Thoracic aorta (tissue), 2 donors: ENCODE data around the gene JADE1. TPM values are rescaled to one million over a fixed set of nuclear protein-coding genes. Genes with fewer than 3 reads are reported as not detected.

ENCODE experiments used
- ATAC-seq: fragments of 150-250 bp; one replicate; pipeline ENCODE4 v1.8.0; 2017; ENCODE audit warnings: low read depth; ENCODE audit not compliant: insufficient number of reproducible peaks, low FRiP score
- DNase-seq: peaks from one replicate; pipeline ENCODE4 v3.0.0-alpha.2; 2020; ENCODE audit warnings: low spot score
- H3K27ac ChIP-seq, 2 donors: fragments of 200-600 bp; sonication (generic); 1 replicate in 1 of 2; 2 replicates in 1 of 2; pipeline ENCODE4 v1.5.1; 2016; ENCODE audit warnings: mild to moderate bottlenecking in 2 of 2, moderate library complexity in 2 of 2
- H3K27me3 ChIP-seq: fragments of 200-600 bp; sonication (generic); replicated peaks from 2 replicates; pipeline ENCODE4 v1.6.0; 2016; ENCODE audit warnings: mild to moderate bottlenecking; ENCODE audit not compliant: insufficient read depth
- H3K36me3 ChIP-seq: fragments of 200-600 bp; sonication (generic); one replicate; pipeline ENCODE4 v1.5.1; 2016
- H3K4me1 ChIP-seq, 2 donors: fragments of 200-600 bp; sonication (generic); 1 replicate in 1 of 2; 2 replicates in 1 of 2; pipeline versions ENCODE4 v1.5.1 to v1.6.0; 2016; ENCODE audit warnings: low read depth in 2 of 2, mild to moderate bottlenecking in 1 of 2; ENCODE audit not compliant: control insufficient read depth in 1 of 2
- H3K4me3 ChIP-seq: fragments of 200-600 bp; sonication (generic); 2 replicates; pipeline ENCODE4 v1.5.1; 2016; ENCODE audit warnings: mild to moderate bottlenecking
- H3K9me3 ChIP-seq: fragments of 200-600 bp; sonication (generic); 2 replicates; pipeline ENCODE4 v1.5.1; 2016
- total RNA-seq, 2 donors: library from RNA; depleted of rRNA; stranded (reverse); fragments of >200 nt; gene quantifications; one replicate each; pipeline versions ENCODE4 v1.1.0 to v1.2.3, GENCODE V29; 2016
- TF ChIP-seq, protein P1 (sequence below): fragments of 200-600 bp; sonication (generic); IDR thresholded peaks from one replicate; pipeline ENCODE4 v1.5.1; 2019; ENCODE audit warnings: antibody characterized with exemption

Gene JADE1
- total RNA-seq, 2 donors from 2014 or later: 23.7 to 63.8 TPM

GRCh38 chr4:128861856-128862518, 52.5 kb downstream of the JADE1 start:
- Histone ChIP-seq H3K4me3 (no peak overlapping the region), H3K27ac (no peak overlapping the region), H3K27me3 (no peaks in the 10 kb centered on the region), H3K4me1 (peaks cover 10 to 31% of the 10 kb centered on the region in 2 donors), H3K9me3 (no peaks in the 10 kb centered on the region), H3K36me3 (peaks cover 36% of the 10 kb centered on the region)
- TF ChIP-seq, protein P1, sequence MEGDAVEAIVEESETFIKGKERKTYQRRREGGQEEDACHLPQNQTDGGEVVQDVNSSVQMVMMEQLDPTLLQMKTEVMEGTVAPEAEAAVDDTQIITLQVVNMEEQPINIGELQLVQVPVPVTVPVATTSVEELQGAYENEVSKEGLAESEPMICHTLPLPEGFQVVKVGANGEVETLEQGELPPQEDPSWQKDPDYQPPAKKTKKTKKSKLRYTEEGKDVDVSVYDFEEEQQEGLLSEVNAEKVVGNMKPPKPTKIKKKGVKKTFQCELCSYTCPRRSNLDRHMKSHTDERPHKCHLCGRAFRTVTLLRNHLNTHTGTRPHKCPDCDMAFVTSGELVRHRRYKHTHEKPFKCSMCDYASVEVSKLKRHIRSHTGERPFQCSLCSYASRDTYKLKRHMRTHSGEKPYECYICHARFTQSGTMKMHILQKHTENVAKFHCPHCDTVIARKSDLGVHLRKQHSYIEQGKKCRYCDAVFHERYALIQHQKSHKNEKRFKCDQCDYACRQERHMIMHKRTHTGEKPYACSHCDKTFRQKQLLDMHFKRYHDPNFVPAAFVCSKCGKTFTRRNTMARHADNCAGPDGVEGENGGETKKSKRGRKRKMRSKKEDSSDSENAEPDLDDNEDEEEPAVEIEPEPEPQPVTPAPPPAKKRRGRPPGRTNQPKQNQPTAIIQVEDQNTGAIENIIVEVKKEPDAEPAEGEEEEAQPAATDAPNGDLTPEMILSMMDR: no peak
- ATAC-seq (no peak), DNase-seq (no peak)

GRCh38 chr4:128862608-128863311, 53.3 kb downstream of the JADE1 start:
- Histone ChIP-seq H3K9me3 (no peaks in the 10 kb centered on the region), H3K36me3 (peaks cover 34% of the 10 kb centered on the region), H3K4me1 (peaks cover 10 to 31% of the 10 kb centered on the region in 2 donors), H3K4me3 (no peak overlapping the region), H3K27me3 (no peaks in the 10 kb centered on the region), H3K27ac (peak overlapping the region; percentile 24 to 25)
- TF ChIP-seq, protein P1: no peak
- no peak for ATAC-seq
- no peak for DNase-seq

DNA sequence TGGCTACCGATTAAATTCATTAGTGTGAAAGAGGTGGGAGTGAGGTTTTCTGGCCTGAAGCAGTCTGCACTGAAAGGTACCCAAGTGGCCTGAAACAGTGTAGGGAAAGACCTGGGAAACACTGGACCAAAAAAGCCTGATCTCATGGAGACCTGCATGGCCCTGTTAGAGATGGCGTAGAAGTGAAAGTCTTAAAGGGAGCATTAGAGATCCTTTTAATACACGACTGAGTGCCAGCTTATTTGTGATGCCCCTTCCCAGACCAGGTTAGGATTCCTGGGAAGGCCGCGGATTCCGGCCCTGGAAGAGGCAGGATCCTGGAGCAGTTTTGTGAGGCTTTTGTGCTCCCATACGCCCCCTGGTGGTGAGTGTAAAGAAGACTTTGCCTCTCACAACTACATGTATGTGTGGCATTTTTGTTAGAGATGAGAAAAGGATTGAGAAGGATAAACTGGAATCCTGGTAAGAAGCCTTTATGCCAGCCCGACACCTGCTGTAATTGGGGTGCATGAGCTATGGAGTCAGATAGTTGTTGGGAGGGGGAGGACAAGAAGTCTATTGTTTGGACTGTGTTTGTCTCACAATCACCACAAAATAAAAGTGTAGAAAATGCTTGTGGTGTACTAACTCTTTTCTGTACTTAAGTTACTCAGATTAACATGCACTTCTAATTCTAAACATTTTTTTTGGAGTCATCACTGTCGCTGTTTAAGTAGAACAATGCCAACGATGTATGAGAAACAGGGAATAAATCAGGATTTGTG, 54.0 kb downstream of the JADE1 start:
- peak overlapping the region; percentile 24 to 25 for H3K27ac ChIP-seq
- H3K9me3 ChIP-seq: no peaks in the 10 kb centered on the region
- H3K36me3 ChIP-seq: peaks cover 35% of the 10 kb centered on the region
- peak; percentile 59 for ATAC-seq
- TF ChIP-seq, protein P1: peak; percentile 94
- no peak overlapping the region for H3K4me3 ChIP-seq
- no peak for DNase-seq
- peaks cover 10 to 24% of the 10 kb centered on the region in 2 donors for H3K4me1 ChIP-seq
- H3K27me3 ChIP-seq: no peaks in the 10 kb centered on the region

DNA sequence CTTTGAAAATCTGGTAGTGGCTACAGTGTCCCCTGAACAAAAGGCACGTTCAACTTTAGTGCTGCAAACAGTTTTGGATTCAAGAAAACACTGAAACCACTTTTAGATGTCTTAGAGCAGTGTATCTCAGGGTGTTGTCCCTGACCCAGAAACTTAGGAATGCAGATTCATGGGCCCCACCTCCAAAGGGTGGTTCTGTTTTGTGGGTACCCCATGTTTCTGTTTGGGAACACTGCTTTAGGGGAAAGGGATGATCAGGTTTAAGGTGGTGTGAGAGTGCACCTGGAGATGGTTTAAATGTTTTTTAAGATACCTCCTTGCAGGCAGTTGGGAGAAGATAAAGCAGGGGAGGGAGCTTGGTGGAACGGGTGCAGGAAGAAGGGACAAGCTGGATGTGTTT, 55.6 kb downstream of the JADE1 start:
- Histone ChIP-seq H3K27ac (no peak overlapping the region), H3K9me3 (no peaks in the 10 kb centered on the region), H3K36me3 (peaks cover 42% of the 10 kb centered on the region), H3K4me3 (no peak overlapping the region), H3K27me3 (no peaks in the 10 kb centered on the region), H3K4me1 (peaks cover 4 to 8% of the 10 kb centered on the region in 2 donors)
- DNase-seq (no peak), ATAC-seq (no peak)
- TF ChIP-seq, protein P1: no peak

DNA sequence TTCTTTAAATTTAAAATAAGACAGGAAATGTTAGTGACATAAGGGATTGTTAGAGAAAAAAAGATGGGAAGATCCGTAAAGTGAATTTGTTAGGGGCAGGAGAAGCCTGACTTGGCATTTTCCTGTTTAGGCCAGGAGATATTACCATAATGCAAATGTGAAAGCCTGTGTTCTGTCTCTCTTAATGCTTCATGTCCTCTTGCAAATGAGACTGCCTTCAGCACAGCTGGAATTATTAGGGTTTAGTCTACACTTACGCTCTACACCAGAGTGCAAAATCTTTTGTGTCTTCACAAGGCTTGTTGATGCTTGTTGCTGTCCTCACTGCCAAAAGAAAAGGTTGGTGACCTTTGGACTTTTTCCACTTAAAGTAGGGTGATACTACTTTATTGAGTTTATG, 56.8 kb downstream of the JADE1 start:
- Histone ChIP-seq H3K36me3 (peaks cover 37% of the 10 kb centered on the region), H3K4me1 (peaks cover 4% of the 10 kb centered on the region in 2 donors), H3K9me3 (no peaks in the 10 kb centered on the region), H3K27me3 (no peaks in the 10 kb centered on the region), H3K27ac (no peak overlapping the region), H3K4me3 (no peak overlapping the region)
- DNase-seq (no peak), ATAC-seq (no peak)
- TF ChIP-seq, protein P1: no peak
